ENCODE data around the gene TBRG1.

TBRG1 gene

GRCh38 chr11:124638500-124638899 is 15.8 kb downstream of the TBRG1 start:
- Mint-ChIP-seq H3K27me3 (no peaks in the 10 kb centered on the region), H3K4me3 (no peak overlapping the region), H3K9me3 (no peaks in the 10 kb centered on the region), H3K36me3 (ENCODE audit: low read depth) (peaks cover 58% of the 10 kb centered on the region), H3K4me1 (ENCODE audit: low read depth) (no peaks in the 10 kb centered on the region), H3K27ac (no peak overlapping the region)
- DNase-seq: no peak

- H3K4me3 Mint-ChIP-seq: no peak overlapping the region
- H3K27me3 Mint-ChIP-seq: no peaks in the 10 kb centered on the region
- no peaks in the 10 kb centered on the region for H3K4me1 Mint-ChIP-seq (ENCODE audit: low read depth)
- H3K36me3 Mint-ChIP-seq (ENCODE audit: low read depth): peaks cover 51% of the 10 kb centered on the region
- H3K9me3 Mint-ChIP-seq: no peaks in the 10 kb centered on the region
- no peak overlapping the region for H3K27ac Mint-ChIP-seq
- no peak for DNase-seq
These were observed 16.5 kb downstream of the TBRG1 start for GRCh38 chr11:124639186-124639585.

DNA sequence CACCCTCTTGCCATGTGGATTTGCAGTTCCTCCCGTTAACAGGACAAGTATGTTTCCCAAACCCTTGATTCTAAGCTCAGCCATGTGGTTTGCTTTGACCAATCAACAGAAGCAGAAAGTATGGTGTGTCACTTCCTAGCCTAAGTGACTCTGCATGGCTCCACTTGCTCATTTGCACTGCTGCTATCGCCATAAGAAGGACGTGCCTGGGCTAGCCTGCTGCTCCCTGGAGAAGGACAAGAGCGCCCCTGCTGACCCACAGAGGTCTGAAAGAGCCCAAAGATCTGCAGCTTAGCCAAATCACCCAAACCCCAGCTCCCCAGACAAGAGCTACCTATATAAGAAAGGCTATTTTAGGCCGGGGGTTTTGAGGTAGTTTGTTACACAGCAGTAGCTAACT is 18.0 kb downstream of the TBRG1 start:
- Mint-ChIP-seq H3K4me1 (ENCODE audit: low read depth) (peaks cover 5% of the 10 kb centered on the region), H3K4me3 (no peak overlapping the region), H3K9me3 (no peaks in the 10 kb centered on the region), H3K27ac (no peak overlapping the region), H3K27me3 (no peaks in the 10 kb centered on the region), H3K36me3 (ENCODE audit: low read depth) (peaks cover 39% of the 10 kb centered on the region)
- DNase-seq: no peak

DNA sequence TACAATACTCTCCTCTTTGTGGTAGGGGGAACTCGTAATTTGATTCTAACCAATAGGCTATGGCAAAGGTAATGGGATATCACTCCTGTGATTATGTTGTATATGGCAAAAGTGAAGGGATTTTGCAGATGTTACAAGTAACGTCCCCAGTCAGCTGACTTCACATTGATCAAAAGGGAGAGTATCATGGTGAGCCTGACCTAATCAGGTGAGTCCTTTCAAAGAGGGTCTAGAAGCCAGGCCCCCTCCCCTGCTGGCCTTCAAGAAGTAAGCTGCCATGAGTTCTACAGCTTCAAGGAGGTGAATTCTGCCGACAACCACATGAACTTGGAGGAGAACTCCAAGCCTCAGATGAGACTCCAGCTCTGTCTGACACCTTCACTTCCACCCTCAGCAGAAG is 20.0 kb downstream of the TBRG1 start:
- Mint-ChIP-seq H3K4me1 (ENCODE audit: low read depth) (peaks cover 5% of the 10 kb centered on the region), H3K27me3 (no peaks in the 10 kb centered on the region), H3K27ac (no peak overlapping the region), H3K36me3 (ENCODE audit: low read depth) (peaks cover 21% of the 10 kb centered on the region), H3K4me3 (no peak overlapping the region), H3K9me3 (no peaks in the 10 kb centered on the region)
- DNase-seq: no peak

DNA sequence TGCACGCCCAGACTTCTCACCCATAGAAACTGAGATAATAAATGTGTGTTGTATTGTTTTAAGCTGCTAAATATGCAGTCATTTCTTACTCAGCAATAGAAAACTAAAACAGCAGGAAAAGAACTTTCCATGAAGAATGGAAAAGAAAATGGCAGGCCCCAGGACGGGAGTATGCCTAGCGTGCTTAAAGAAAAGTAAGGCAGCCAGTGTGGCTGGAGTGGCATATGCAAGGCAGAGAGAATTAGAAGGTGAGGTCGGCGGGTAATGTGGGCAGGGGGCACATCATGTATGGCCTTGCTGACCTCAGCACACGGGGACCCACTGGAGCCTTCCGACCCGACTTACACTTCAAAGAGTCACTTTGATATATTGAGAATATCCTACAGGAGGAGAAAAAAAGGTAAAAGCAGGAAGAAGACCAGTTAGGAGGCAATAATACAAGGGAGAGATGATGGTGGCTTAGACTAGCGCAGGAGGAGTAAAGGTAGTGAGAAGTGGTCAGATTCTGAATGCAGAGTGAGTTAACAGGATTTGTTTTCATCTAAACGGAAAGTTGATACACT is 20.5 kb downstream of the TBRG1 start:
- Mint-ChIP-seq H3K4me1 (ENCODE audit: low read depth) (peaks cover 5% of the 10 kb centered on the region), H3K4me3 (no peak overlapping the region), H3K9me3 (no peaks in the 10 kb centered on the region), H3K27me3 (no peaks in the 10 kb centered on the region), H3K27ac (no peak overlapping the region), H3K36me3 (ENCODE audit: low read depth) (peaks cover 17% of the 10 kb centered on the region)
- no peak for DNase-seq

GRCh38 chr11:124643605-124644425 is 21.2 kb downstream of the TBRG1 start:
- DNase-seq: no peak
- H3K9me3 Mint-ChIP-seq: no peaks in the 10 kb centered on the region
- no peak overlapping the region for H3K4me3 Mint-ChIP-seq
- H3K27me3 Mint-ChIP-seq: no peaks in the 10 kb centered on the region
- no peak overlapping the region for H3K27ac Mint-ChIP-seq
- H3K36me3 Mint-ChIP-seq (ENCODE audit: low read depth): peaks cover 10% of the 10 kb centered on the region
- H3K4me1 Mint-ChIP-seq (ENCODE audit: low read depth): peaks cover 5% of the 10 kb centered on the region

- Mint-ChIP-seq H3K27me3 (no peaks in the 10 kb centered on the region), H3K27ac (no peak overlapping the region), H3K9me3 (no peaks in the 10 kb centered on the region), H3K4me3 (no peak overlapping the region), H3K4me1 (ENCODE audit: low read depth) (peaks cover 5% of the 10 kb centered on the region), H3K36me3 (ENCODE audit: low read depth) (peaks cover 3% of the 10 kb centered on the region)
- DNase-seq: peak; percentile 40
These were observed 22.0 kb downstream of the TBRG1 start for GRCh38 chr11:124644426-124645280.

DNA sequence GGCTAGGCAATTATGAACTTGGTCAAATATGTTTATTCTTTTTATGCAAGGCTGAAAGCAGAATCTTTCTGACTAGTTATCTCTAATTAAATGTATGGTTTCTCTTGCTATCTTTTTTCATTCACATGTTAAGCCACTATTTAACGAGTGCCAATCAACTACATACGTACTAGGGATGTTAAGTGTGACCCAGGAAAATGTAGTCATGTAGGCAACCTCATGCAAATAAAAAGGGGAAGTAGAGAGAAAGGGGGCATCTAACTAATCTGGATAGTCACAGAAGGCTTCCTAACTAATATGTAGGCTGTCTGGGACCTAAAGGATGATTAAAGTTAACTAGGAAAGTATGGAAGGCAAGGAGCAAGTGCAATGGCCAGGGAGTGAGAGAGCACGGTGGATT is 23.5 kb downstream of the TBRG1 start:
- Mint-ChIP-seq H3K9me3 (no peaks in the 10 kb centered on the region), H3K4me1 (ENCODE audit: low read depth) (peaks cover 5% of the 10 kb centered on the region), H3K4me3 (no peak overlapping the region), H3K27me3 (no peaks in the 10 kb centered on the region), H3K36me3 (ENCODE audit: low read depth) (peaks cover under 1% of the 10 kb centered on the region), H3K27ac (no peak overlapping the region)
- DNase-seq: no peak

DNA sequence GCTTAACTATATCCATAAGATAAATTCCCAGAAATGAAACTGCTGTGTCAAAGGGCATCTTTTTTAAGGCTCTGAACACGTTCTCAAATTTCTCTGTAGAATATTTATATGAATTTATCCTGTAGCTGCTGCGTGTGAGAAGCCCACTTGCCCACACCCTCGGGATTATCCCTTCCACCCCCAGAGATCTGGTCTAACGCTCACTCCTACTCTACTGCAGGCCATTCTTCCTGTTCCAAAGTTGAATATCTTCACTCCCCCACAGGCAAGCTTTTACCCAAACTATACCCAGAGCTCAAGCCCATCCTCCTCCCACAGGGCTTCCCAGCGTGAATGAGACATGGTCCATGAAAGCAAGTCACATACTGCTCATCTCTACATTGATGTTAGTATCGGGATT is 25.9 kb downstream of the TBRG1 start:
- H3K27me3 Mint-ChIP-seq: no peaks in the 10 kb centered on the region
- H3K4me3 Mint-ChIP-seq: no peak overlapping the region
- no peak overlapping the region for H3K27ac Mint-ChIP-seq
- DNase-seq: no peak
- H3K4me1 Mint-ChIP-seq (ENCODE audit: low read depth): peaks cover 5% of the 10 kb centered on the region
- H3K9me3 Mint-ChIP-seq: no peaks in the 10 kb centered on the region
- peaks cover 14% of the 10 kb centered on the region for H3K36me3 Mint-ChIP-seq (ENCODE audit: low read depth)

DNA sequence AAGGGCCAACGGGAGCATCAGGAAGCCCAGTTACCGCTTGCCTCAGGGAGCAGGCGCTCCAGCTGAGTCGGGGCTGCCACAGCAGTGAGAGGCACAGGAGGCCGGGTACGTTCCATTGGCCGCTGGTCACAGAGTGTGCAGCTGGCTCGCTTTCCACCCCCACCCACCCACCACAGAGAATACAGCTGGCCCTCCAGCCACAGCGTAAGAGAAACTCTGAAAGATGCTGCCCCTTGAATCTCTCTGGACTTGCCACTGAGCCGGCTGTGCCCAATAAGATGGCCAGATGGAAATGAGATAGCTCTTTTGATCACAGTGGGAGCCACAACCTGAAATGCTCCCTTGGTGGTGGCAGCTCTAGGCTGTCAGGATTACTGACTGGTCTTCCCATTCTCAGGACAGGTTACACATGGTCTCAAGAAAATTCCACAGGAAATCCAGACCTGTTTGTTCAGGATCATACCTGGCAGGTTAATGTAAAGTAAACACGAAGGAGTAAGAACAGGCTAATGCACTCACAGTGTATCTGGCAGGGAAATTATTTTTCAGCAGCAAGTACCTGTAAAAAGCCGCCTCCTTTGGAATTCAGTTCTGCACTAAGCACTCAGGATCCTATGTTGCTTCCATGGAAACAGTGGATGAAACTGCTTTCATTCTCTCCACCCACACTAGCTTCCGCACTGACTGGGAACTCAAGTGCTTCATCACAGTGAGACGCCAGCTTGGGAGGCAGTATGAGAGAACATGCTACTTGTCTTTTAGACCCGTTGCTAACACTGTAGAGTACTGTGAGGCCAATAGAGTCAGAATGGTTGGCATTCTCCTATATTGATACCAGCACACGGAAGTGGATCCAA is 34.3 kb downstream of the TBRG1 start:
- Mint-ChIP-seq H3K4me1 (ENCODE audit: low read depth) (no peaks in the 10 kb centered on the region), H3K27me3 (no peaks in the 10 kb centered on the region), H3K36me3 (ENCODE audit: low read depth) (peaks cover 17% of the 10 kb centered on the region), H3K27ac (no peak overlapping the region), H3K9me3 (no peaks in the 10 kb centered on the region), H3K4me3 (no peak overlapping the region)
- DNase-seq: no peak

DNA sequence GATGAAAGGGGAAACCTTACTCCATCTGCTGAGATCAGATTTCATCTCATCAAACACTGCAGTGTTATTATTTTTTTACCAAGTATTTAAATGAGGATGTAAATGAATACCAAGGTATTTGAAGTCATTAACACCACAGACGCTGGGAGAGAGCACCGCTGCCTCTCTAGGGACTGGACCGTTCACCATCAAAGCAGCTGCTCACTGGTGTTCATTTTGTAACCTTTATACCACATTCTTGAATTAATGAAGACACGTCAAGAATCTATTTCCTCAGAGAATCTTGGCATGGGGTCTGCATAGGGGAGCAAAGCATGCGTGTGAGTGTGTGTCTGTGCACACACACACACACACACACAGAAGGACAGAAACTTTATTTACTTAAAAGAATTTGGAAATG is 35.2 kb downstream of the TBRG1 start:
- Mint-ChIP-seq H3K27me3 (no peaks in the 10 kb centered on the region), H3K36me3 (ENCODE audit: low read depth) (peaks cover 13% of the 10 kb centered on the region), H3K9me3 (no peaks in the 10 kb centered on the region), H3K4me1 (ENCODE audit: low read depth) (no peaks in the 10 kb centered on the region), H3K4me3 (no peak overlapping the region), H3K27ac (no peak overlapping the region)
- no peak for DNase-seq

DNA sequence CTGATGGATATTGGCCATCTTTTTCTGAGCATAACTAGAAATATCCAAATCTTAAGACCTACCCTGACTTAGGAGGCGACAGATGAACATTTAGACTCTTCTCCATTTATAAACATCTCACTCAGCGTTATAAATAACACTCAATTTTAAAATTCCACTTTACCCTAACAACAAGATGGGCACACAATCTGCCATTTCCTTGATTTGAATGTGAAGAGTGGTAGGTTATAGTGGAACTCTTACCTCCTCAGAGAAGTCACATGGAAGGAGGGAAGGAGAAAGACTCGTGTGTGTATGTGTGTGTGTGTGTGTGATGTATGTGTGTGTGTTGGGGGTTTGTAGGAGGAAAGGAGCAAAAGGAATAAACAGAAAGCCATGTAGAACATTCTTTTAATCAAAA is 35.8 kb downstream of the TBRG1 start:
- DNase-seq: no peak
- no peaks in the 10 kb centered on the region for H3K9me3 Mint-ChIP-seq
- no peaks in the 10 kb centered on the region for H3K27me3 Mint-ChIP-seq
- H3K4me3 Mint-ChIP-seq: no peak overlapping the region
- H3K4me1 Mint-ChIP-seq (ENCODE audit: low read depth): no peaks in the 10 kb centered on the region
- no peak overlapping the region for H3K27ac Mint-ChIP-seq
- peaks cover 8% of the 10 kb centered on the region for H3K36me3 Mint-ChIP-seq (ENCODE audit: low read depth)

- DNase-seq: no peak
- H3K36me3 Mint-ChIP-seq (ENCODE audit: low read depth): peaks cover 7% of the 10 kb centered on the region
- H3K4me3 Mint-ChIP-seq: no peak overlapping the region
- no peaks in the 10 kb centered on the region for H3K9me3 Mint-ChIP-seq
- H3K27me3 Mint-ChIP-seq: no peaks in the 10 kb centered on the region
- no peaks in the 10 kb centered on the region for H3K4me1 Mint-ChIP-seq (ENCODE audit: low read depth)
- no peak overlapping the region for H3K27ac Mint-ChIP-seq
These were observed 36.3 kb downstream of the TBRG1 start for GRCh38 chr11:124658986-124659385.

- Mint-ChIP-seq H3K9me3 (no peaks in the 10 kb centered on the region), H3K36me3 (ENCODE audit: low read depth) (peaks cover 9% of the 10 kb centered on the region), H3K4me3 (no peak overlapping the region), H3K27me3 (no peaks in the 10 kb centered on the region), H3K27ac (no peak overlapping the region), H3K4me1 (ENCODE audit: low read depth) (no peaks in the 10 kb centered on the region)
- DNase-seq: no peak
These were observed 38.9 kb downstream of the TBRG1 start for GRCh38 chr11:124661553-124661952.
